Measurements from ENCODE around the gene MMP20.

- TF ChIP-seq POLR2A (IDR thresholded peaks at IDR 0.05) (no peak), CTCF (IDR thresholded peaks at IDR 0.05) (no peak)
These were observed 30.4 kb upstream of the MMP20 start for GRCh38 chr11:102655547-102655946.
